Ecto neural progenitor cell (in vitro differentiated cells): ENCODE measurements around the gene KLHL2.
A peak's percentile ranks its signal among the peaks of the same experiment; 100 is the strongest.
"Not testable (repeated sequence)": the region's sequence is repeated elsewhere in the genome, so short reads cannot be mapped to it uniquely, and the experiment has no call there.

Experiments
- DNase-seq: peaks from one replicate; pipeline ENCODE4 v3.0.0-alpha.2; 2018; ENCODE audit warnings: low spot score

KLHL2 gene

GRCh38 chr4:165207431-165208220, at the start of gene KLHL2:
KLHL2 (plus strand) TSS chr4:165207561; CDS start chr4:165207877, 316 bp downstream.
- DNase-seq, result peak; percentile 84

GRCh38 chr4:165158762-165159161, 48.6 kb upstream of the KLHL2 start:
- DNase-seq, result no peak

GRCh38 chr4:165164257-165164656, 43.1 kb upstream of the KLHL2 start:
- DNase-seq, result no peak

DNA sequence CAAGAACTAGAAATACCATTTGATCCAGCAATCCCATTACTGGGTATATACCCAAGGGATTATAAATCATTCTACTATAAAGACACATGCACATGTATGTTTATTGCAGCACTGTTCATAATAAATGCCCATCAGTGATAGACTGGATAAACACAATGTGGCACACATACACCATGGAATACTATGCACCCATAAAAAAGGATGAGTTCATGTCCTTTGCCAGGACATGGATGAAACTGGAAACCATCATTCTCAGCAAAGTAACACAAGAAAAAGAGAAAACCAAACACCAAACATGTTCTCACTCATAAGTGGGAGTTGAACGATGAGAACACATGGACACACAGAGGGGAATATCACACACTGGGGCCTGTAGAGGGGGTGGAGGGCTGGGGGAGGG, 40.5 kb upstream of the KLHL2 start:
- not testable (repeated sequence) for DNase-seq

GRCh38 chr4:165167650-165168049, 39.7 kb upstream of the KLHL2 start:
- DNase-seq, result no peak

GRCh38 chr4:165170819-165171218, 36.5 kb upstream of the KLHL2 start:
- DNase-seq, result no peak

DNA sequence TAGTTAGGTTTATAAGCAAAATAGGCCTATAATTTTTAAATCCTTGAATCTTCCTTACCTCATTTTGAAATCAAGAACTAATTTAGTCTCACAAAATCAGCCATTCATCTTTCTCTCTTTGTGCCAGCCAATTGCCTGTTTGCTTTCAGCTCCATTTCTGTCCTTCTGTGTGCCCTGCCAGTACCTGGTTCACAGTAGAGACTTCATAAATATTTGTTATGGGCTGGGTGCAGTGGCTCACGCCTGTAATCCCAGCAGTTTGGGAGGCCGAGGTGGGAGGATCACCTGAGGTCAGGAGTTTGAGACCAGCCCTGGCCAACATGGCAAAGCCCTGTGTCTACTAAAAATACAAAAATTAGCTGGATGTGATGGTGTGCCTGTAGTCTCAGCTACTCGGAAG, 31.9 kb upstream of the KLHL2 start:
- DNase-seq, result not testable (repeated sequence)

DNA sequence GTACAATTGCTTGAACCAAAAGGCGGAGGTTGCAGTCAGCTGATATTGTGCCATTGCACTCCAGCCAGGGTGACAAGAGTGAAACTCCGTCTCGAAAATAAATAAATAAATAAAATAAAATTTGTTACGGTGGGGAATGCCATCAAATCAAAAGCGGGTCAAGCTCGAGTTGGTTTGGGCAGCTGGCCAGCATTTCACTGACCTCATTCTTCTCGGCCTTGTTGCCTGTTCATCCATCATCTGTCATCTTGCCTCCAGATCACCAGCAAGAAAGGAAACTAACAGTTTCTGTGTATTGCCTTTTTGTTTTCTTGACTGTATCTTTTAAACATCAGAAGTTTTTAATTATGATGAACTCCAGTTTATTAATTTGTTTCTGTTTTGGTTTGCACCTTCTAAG, 31.5 kb upstream of the KLHL2 start:
- no peak for DNase-seq

DNA sequence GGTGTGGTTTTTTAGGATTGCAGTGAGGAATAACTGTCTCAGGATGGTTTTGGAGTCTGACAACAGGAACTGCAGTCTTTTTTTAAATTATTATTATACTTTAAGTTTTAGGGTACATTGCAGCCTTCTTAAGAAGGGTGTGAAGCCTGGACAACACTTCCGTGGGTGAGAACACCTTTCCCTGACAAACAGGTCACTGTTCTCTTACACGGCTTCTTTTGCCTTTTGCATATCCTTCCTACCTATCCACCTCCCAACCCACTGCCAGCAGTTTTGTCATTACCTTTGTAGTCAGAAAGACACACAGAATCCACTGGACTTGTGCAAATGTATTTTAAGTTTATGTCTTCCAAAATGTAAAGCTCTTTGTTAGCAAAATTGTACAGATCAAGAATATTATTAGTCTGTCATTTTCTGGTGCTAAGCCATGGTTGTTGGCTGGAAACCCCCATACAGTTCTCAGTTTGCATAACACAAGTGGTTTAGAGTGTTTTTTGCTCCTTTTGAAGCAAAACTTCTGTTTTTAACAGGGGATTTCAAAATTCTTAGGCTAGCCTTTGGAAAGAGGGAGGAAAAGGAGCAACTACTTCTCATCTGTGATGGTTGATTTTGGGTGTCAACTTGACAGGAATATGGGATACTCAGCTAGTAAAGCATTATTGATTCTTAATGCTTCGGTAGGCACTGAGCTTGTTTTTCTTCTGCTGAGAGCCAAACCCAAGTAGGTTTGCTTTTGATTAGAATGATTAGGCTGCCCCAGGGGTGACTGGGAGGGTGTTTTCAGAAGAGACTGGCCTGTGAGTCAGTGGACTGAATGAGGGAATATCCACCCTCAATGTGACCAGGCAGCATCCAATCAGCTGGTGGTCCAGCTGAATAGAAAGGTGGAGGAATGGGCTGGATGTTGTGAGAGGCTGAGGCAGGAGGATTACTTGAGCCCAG, 29.4 kb upstream of the KLHL2 start:
- no peak for DNase-seq

DNA sequence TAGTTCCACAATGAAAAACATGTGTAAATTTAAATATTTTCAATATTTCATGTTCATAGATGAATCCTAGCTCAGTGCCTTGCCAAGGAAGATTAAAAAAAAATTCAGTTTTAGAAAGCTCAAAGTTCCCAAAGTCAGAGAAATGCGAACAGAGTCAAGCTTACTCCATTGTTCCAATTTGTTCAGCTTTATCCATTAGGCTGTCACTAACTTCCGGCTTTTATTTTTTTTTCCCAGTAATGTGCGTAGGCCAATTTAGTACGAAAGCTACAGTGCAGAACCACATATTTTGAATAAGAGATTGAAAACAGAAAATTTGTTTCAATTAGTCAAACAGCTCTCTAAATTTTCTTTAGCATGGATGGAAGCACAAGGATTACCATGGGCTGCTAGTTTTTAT, 23.1 kb upstream of the KLHL2 start:
- no peak for DNase-seq

DNA sequence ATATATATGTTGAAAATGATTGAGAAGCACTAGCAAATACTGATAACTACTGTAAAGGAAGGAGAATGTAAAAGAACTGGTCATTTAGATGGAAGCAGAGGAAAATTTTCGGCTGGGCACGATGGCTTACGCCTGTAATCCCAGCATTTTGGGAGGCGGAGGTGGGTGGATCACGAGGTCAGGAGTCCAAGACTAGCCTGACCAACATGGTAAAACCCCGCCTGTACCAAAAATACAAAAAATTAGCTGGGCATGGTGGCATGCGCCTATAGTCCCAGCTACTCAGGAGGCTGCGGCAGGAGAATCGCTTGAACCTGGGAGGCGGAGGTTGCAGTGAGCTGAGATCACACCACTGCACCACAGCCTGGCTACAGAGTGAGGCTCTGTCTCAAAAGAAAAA, 22.4 kb upstream of the KLHL2 start:
- not testable (repeated sequence) for DNase-seq

- no peak for DNase-seq
These were observed 21.9 kb upstream of the KLHL2 start for GRCh38 chr4:165185448-165185847.

DNA sequence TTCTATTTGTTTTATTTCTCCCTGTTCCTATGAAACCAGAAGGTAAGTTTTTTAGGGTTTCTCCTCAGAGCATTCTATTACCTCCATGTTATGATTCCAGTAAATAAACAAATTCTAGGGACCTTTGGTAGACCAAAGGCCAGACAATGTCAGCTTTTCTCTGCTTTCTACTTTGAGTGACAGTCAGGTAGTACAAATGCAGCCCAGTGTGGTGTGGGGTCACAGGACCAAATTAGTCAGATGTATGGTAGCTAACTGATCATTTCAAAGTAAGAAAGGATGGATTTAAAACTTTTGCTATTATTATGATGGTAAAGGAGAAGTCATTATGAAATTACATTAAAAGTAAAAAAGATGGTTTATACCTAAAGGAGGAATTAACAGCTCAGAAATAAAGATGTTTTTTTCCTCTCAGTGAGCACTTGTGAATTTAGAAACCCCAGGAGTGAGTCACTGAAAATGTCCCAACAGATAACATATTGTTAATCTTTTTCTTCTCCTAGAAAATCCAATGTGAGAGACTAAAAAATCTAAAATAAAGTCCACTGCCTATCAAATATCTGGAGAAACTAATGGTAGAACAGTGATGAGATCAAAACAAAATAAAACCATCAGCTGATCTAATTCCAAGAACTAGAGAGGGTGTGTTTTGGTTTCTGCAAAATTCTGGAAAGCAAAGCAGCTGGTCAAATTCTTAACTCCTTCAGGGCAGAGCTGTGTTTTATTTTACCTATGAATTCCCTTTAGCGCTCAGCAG, 16.6 kb upstream of the KLHL2 start:
- no peak for DNase-seq

DNA sequence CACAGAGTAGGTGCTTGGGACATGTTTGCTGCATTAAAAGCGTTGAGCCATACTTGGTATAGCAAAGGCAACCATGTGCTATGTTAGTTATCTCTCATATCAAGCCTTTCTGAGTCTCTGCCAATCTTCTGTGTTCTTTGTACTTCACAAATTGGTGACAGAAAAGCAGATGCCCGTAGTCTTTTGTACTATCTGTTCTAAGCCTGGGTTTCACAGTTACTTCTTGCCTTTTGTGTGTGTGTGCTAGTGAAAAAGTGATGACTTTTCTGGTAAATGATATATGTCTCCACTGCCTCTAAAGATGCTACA, 16.1 kb upstream of the KLHL2 start:
- DNase-seq, result no peak

GRCh38 chr4:165191814-165192499, 15.4 kb upstream of the KLHL2 start:
- DNase-seq, result no peak

DNA sequence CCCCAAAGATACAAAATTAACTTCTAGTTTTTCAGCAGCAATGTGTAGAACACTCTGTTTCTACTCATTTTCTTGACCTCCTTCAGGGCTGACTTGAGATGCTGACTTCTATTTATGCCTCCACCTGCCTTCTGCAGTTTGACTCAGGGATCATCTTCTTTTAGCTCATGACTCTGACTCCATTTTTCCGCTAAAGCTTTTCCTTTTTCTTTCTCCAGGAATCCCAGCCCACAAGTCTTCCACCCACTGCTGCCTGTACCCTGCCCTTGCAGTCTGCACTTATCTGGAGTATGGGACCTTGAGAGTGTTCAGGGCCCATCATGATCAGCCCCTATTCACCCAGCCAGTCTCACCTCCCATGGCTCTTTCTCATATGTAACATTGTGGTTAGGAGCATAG, 14.9 kb upstream of the KLHL2 start:
- DNase-seq, result no peak

- no peak for DNase-seq
These were observed 14.4 kb upstream of the KLHL2 start for GRCh38 chr4:165192956-165193355.

DNA sequence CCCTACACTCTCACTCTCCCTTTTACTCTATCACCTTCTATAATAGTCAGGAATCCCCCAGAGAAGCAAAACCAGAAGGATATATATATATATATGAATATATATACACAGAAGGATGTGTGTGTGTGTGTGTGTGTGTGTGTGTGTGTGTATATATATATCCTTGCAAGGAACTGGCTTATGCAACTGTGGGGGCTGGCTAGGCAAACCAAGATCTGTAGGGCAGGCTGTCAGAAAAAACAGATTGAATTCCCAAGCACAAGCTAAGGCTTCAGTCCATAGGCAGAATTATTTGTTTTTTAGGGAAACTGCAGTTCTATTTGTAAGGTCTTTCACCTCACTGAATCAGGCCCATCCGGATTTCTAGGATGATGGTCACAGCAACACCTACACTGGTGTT, 13.0 kb upstream of the KLHL2 start:
- DNase-seq, result no peak

GRCh38 chr4:165198329-165198728, 9.0 kb upstream of the KLHL2 start:
- no peak for DNase-seq

DNA sequence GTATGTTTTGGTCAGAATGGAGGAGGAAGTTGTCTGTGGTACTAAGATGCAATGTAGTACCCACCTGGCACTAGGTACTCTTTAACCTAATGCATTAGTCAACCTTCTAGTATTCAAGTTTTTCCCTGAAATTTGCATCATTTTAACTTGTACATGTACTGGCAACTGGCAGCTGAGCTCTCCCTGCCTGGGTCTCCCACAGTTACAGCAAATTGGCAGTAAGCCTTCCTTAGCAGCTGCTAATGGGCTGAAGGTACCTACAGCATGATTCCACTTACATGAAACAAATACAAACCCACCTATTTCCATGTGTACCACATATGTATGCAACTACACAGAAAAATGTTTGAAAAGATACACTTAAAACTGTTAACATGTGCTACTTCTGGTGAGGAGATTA, 8.1 kb upstream of the KLHL2 start:
- no peak for DNase-seq

DNA sequence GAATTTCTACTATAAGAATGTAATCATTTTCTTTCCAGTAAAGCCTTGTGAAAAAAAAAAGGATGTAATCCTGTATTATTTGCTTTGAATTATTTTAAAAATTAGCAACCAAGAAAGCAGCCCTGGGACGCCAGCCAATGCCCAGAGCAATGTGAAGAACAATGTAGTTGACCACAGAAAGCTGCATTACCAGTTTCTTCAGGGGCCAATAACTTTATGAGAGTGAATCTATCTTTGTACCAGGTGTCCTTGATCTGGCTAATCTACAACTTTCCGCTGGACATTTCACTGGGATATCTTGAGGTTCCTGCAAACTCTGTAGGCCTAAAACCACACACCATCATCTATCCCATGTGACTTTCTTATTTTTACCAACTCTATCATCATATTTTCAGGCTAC, 7.6 kb upstream of the KLHL2 start:
- DNase-seq, result no peak

DNA sequence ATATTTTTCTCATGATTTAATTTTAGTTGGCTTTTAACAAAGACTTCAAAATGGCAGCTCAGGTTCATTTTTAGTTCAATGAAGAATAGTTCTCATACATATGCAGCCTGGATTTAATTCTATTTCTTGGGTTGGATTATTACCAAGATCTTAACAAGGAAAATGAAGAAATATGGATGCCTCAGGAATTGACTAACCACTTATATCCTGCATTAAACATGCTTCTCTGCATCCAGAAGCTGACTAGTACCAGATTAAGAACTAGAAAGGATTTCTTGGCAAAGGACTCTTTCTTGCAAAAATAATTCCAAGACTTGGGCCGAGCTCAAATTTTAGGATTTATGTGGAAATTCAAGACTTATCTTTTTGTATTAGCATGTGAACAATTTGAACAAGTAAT, 5.6 kb upstream of the KLHL2 start:
- DNase-seq, result no peak
